HepG2 (cell line): ENCODE measurements around the gene TADA2B.

Experiments used
- CTCF ChIP-seq: sonication (generic); formaldehyde crosslinking; IDR thresholded peaks from 2 replicates; pipeline ENCODE4 v1.5.0; 2020; ENCODE audit warnings: mild to moderate bottlenecking, missing genetic modification reagents, moderate library complexity
- GABPA ChIP-seq, 2 experiments: IDR thresholded peaks; 2 replicates each; pipeline ENCODE4 v1.6.1; 2011 to 2016; ENCODE audit warnings: low read depth in 2 of 2, low read length in 1 of 2, missing biosample characterization in 1 of 2, missing genetic modification characterization in 1 of 2
- RXRB ChIP-seq: IDR thresholded peaks from 2 replicates; pipeline ENCODE4 v1.6.1; 2016; ENCODE audit warnings: borderline replicate concordance, missing genetic modification reagents, missing compliant biosample characterization
- TEAD2 ChIP-seq: sonication (generic); formaldehyde crosslinking; IDR thresholded peaks from 2 replicates; pipeline ENCODE4 v1.9.0; 2021; ENCODE audit warnings: missing genetic modification reagents
- ZNF142 ChIP-seq: sonication (generic); formaldehyde crosslinking; IDR thresholded peaks from 2 replicates; pipeline ENCODE4 v1.4.0; 2020; ENCODE audit warnings: missing genetic modification reagents
- ZNF274 ChIP-seq: sonication (generic); formaldehyde crosslinking; IDR thresholded peaks from 2 replicates; pipeline ENCODE4 v1.5.1; 2020; ENCODE audit warnings: mild to moderate bottlenecking, missing genetic modification reagents
- ZNF354B ChIP-seq: sonication (generic); formaldehyde crosslinking; IDR thresholded peaks from 2 replicates; pipeline ENCODE4 v1.8.0; 2022; ENCODE audit warnings: mild to moderate bottlenecking, missing genetic modification reagents

- TF ChIP-seq ZNF354B (CRISPR knock-in tag): no peak
- no peak for TF ChIP-seq TEAD2 (CRISPR knock-in tag)
- no peak for TF ChIP-seq ZNF274
- TF ChIP-seq ZNF142 (CRISPR knock-in tag): no peak
- TF ChIP-seq GABPA (IDR thresholded peaks at IDR 0.05; ENCODE audit: low read depth, low read length): no peak
- TF ChIP-seq GABPA (CRISPR knock-in tag; IDR thresholded peaks at IDR 0.05; ENCODE audit: low read depth): no peak
- no peak for TF ChIP-seq RXRB
- TF ChIP-seq CTCF: no peak
Measured at GRCh38 chr4:7049295-7049694, 6.1 kb downstream of the TADA2B start.
